Stomach (tissue), 9 donors: Measurements from ENCODE around the gene FBXL17. TPM values are rescaled to one million over a fixed set of nuclear protein-coding genes. Genes with fewer than 3 reads are reported as not detected.

Experiments
- DNase-seq, 2 donors: peaks; one replicate each; pipeline versions ENCODE4 v3.0.0 to v3.0.0-alpha.2; 2013 to 2019
- H3K27ac ChIP-seq, 5 donors: fragments of 200-600 bp in 4 of 5; sonication (generic) in 4 of 5; one replicate each; pipeline ENCODE4 v1.5.1; 2013 to 2019; ENCODE audit warnings: mild to moderate bottlenecking in 1 of 5, moderate library complexity in 1 of 5
- H3K27me3 ChIP-seq, 3 donors: fragments of 200-600 bp; sonication (generic); one replicate each; pipeline ENCODE4 v1.5.1; 2017 to 2019; ENCODE audit warnings: mixed run types in 1 of 3
- H3K36me3 ChIP-seq, 4 donors: fragments of 200-600 bp; sonication (generic); 1 replicate in 3 of 4; 2 replicates in 1 of 4; pipeline ENCODE4 v1.5.1; 2016 to 2019
- H3K4me1 ChIP-seq, 4 donors: fragments of 200-600 bp; sonication (generic); one replicate each; pipeline ENCODE4 v1.5.1; 2016 to 2019
- H3K4me3 ChIP-seq, 4 donors: fragments of 200-600 bp; sonication (generic) in 3 of 4; one replicate each; pipeline ENCODE4 v1.5.1; 2016 to 2019; ENCODE audit warnings: mild to moderate bottlenecking in 1 of 4
- H3K9me3 ChIP-seq, 4 donors: fragments of 200-600 bp; sonication (generic); one replicate each; pipeline ENCODE4 v1.5.1; 2016 to 2019
- EP300 ChIP-seq: sonication (generic); formaldehyde crosslinking; IDR thresholded peaks from one replicate; pipeline ENCODE4 v1.6.1; 2017; ENCODE audit warnings: antibody characterized with exemption
- POLR2A ChIP-seq, 4 donors: fragments of 450-650 bp; IDR thresholded peaks; one replicate each; pipeline ENCODE4 v1.6.1; 2016; ENCODE audit warnings: antibody characterized with exemption in 4 of 4, control low read depth in 2 of 4, mild to moderate bottlenecking in 1 of 4, moderate library complexity in 1 of 4
- POLR2AphosphoS5 ChIP-seq, 3 donors: sonication (generic); formaldehyde crosslinking; IDR thresholded peaks; one replicate each; pipeline ENCODE4 v1.6.1; 2016; ENCODE audit warnings: antibody characterized with exemption in 3 of 3
- WGBS, 5 donors: extraction: QIAGEN DNeasy Blood & Tissue Kit in 3 of 5; methylation state at CpG; one replicate each; pipeline versions ENCODE4 v1.1.5 to v1.1.7; 2013 to 2018; 5-methylcytosine and 5-hydroxymethylcytosine counted together
- intact Hi-C: fragments of 100-400 bp; cut with DNase I; formaldehyde crosslinking; loops from one replicate; pipeline ENCODE4 v1.15.1; 2023; ENCODE audit warnings: low total_unique reads
- polyA plus RNA-seq, 3 donors: library from polyadenylated mRNA; stranded (reverse); fragments of 200-250 nt; gene quantifications; one replicate each; pipeline ENCODE4 v1.2.3, GENCODE V29; 2013
- total RNA-seq, 5 donors: library from RNA; depleted of rRNA; stranded (reverse); fragments of >200 nt; gene quantifications; one replicate each; pipeline versions ENCODE4 v1.1.0 to v1.2.3, GENCODE V29; 2014 to 2016
- TF ChIP-seq, protein P1 (sequence below), 7 experiments: fragments of 450-650 bp in 4 of 7; fragments of 200-600 bp in 3 of 7; sonication (generic) in 3 of 7; IDR thresholded peaks; one replicate each; pipeline ENCODE4 v1.5.1; 2016 to 2019; ENCODE audit warnings: antibody characterized with exemption in 7 of 7, control low read depth in 2 of 7, mild to moderate bottlenecking in 1 of 7
- donor health status: healthy with polysubstance abuse.
- donor health status: Bipolar disorder and iron deficiency.
- donor health status: healthy.

FBXL17 gene
- total and polyA plus RNA-seq, 8 donors: 3.8 to 28.0 (median 14.4) TPM

DNA sequence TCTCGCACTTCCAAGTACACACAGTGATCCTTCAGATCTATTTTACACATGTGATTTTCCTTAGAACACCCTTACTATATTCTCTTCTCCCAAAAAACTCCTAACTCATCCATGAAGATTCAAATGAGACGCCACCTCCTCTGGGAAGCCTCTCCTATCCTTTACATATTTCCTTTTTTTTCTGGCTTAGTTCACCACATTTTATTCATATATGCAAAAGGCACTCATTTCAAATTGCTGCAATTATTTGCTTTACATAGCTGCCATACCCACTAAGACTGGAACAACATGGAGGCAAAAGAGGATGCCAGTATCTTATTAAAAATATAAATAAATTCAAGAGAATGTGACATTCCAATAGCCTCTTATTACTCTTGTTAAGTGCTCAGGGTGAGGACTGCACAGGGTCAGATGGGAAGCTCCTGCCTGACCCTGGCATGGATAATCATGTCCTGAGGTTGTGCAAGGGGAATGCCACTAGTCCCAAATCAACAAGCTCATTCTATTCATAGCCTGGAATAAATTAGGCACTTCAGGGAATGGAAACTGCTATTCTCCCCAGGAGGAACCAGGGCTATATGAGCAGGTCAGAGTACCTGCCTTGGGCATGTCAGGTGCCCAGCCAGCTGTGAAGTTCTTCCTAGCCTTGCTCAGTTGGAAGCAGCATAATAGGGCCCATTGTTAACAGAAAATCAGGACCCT is 262.9 kb downstream of the FBXL17 start:
- no peak for DNase-seq
- H3K27me3 ChIP-seq: no peaks in the 10 kb centered on the region
- intact Hi-C loops: no loop called here
- no peaks in the 10 kb centered on the region for H3K4me1 ChIP-seq
- TF ChIP-seq POLR2A (IDR thresholded peaks at IDR 0.05) (no peak), EP300 (no peak)
- TF ChIP-seq, protein P1, sequence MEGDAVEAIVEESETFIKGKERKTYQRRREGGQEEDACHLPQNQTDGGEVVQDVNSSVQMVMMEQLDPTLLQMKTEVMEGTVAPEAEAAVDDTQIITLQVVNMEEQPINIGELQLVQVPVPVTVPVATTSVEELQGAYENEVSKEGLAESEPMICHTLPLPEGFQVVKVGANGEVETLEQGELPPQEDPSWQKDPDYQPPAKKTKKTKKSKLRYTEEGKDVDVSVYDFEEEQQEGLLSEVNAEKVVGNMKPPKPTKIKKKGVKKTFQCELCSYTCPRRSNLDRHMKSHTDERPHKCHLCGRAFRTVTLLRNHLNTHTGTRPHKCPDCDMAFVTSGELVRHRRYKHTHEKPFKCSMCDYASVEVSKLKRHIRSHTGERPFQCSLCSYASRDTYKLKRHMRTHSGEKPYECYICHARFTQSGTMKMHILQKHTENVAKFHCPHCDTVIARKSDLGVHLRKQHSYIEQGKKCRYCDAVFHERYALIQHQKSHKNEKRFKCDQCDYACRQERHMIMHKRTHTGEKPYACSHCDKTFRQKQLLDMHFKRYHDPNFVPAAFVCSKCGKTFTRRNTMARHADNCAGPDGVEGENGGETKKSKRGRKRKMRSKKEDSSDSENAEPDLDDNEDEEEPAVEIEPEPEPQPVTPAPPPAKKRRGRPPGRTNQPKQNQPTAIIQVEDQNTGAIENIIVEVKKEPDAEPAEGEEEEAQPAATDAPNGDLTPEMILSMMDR (IDR thresholded peaks at IDR 0.05): no peak
- 96 to 100% (median 98%) methylated on average over 2 of the region's 2 CpGs for WGBS, 5 donors
- no peak overlapping the region for H3K27ac ChIP-seq
- H3K36me3 ChIP-seq: peaks cover 0 to 8% (median 0%) of the 10 kb centered on the region in 4 donors
- no peak overlapping the region for H3K4me3 ChIP-seq
- H3K9me3 ChIP-seq: no peaks in the 10 kb centered on the region

DNA sequence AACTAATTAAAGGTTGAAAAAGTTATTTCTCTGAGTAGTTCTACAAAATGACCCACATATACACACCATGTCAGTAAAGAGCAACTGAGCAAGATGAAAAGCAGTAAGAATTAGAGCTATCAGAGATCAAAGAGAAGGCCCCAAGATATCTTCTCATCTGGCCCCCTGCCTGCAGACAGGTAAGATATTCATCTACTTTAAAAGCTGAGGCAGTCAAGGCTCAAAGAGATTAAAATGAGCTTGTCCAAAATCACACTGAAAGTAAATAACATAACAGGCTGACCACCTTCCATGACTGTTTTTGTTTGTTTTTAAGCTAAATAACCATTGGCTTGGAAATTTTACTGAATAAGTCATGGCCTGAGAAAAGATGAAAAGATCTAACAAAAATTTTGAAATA is 266.2 kb downstream of the FBXL17 start:
- Histone ChIP-seq H3K4me3 (no peak overlapping the region), H3K27ac (no peak overlapping the region), H3K36me3 (peaks cover 0 to 4% (median 0%) of the 10 kb centered on the region in 4 donors), H3K9me3 (peaks cover 0 to 4% (median 0%) of the 10 kb centered on the region in 4 donors), H3K27me3 (no peaks in the 10 kb centered on the region), H3K4me1 (no peaks in the 10 kb centered on the region)
- no peak for DNase-seq
- TF ChIP-seq, protein P1 (IDR thresholded peaks at IDR 0.05): no peak
- no peak for TF ChIP-seq EP300
- TF ChIP-seq POLR2AphosphoS5 (IDR thresholded peaks at IDR 0.05): no peak
- no peak for TF ChIP-seq POLR2A (IDR thresholded peaks at IDR 0.05)
- intact Hi-C loops: no loop called here

DNA sequence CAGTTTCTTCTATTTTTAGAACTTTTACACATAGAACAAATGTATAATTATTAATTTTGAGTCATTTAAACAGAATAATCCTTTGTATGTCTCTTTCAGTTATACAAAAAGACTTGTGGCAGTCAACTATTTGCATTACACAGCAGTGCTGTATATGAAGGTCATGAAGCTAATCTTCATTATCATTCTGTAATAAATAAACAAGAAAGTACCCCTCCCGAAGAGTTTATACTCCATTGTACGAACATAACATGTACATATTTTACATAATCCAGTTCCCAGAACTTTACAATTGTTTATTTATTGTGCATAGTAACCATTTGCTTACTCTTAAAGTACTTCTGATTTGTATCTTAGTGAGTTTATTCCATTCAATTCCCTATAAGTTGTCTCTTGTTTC is 267.9 kb downstream of the FBXL17 start:
- H3K27me3 ChIP-seq: no peaks in the 10 kb centered on the region
- H3K9me3 ChIP-seq: peaks cover 0 to 4% (median 0%) of the 10 kb centered on the region in 4 donors
- DNase-seq: no peak
- no peak overlapping the region for H3K4me3 ChIP-seq
- no peaks in the 10 kb centered on the region for H3K4me1 ChIP-seq
- WGBS, 5 donors: 75 to 82% (median 78%) methylated on average over 2 of the region's 2 CpGs
- no peak for TF ChIP-seq EP300
- TF ChIP-seq POLR2A (IDR thresholded peaks at IDR 0.05): no peak
- TF ChIP-seq, protein P1 (IDR thresholded peaks at IDR 0.05): no peak
- no peak for TF ChIP-seq POLR2AphosphoS5 (IDR thresholded peaks at IDR 0.05)
- intact Hi-C loops: no loop called here
- no peak overlapping the region for H3K27ac ChIP-seq
- H3K36me3 ChIP-seq: no peaks in the 10 kb centered on the region

DNA sequence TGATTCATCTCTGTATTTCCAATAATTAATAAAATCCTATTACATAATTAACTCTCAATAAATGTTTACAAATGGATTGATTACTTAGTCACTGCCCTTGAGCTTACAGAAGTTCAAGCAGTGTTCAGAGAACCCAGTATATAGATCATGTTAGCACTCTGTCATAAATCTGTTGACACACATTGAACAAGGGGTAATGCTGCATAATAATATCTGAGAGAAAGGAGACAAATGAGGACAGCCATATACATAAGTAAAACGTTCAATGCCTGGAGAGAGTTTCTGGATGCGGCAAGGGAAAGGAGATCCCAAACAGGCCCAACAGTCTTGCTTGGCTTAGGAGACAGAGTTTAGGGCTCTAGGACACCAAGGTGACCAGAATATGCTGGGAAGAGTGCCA is 270.2 kb downstream of the FBXL17 start:
- DNase-seq: no peak
- H3K36me3 ChIP-seq: no peaks in the 10 kb centered on the region
- intact Hi-C loops: no loop called here
- no peaks in the 10 kb centered on the region for H3K27me3 ChIP-seq
- 80 to 89% (median 81%) methylated on average over 2 of the region's 2 CpGs for WGBS, 5 donors
- TF ChIP-seq, protein P1 (IDR thresholded peaks at IDR 0.05): no peak
- no peak for TF ChIP-seq POLR2AphosphoS5 (IDR thresholded peaks at IDR 0.05)
- TF ChIP-seq POLR2A (IDR thresholded peaks at IDR 0.05): no peak
- TF ChIP-seq EP300: no peak
- H3K4me3 ChIP-seq: no peak overlapping the region
- no peak overlapping the region for H3K27ac ChIP-seq
- H3K9me3 ChIP-seq: peaks cover 0 to 4% (median 0%) of the 10 kb centered on the region in 4 donors
- no peaks in the 10 kb centered on the region for H3K4me1 ChIP-seq
